ENCODE data around the gene CD46.

- TF ChIP-seq CTCF (IDR thresholded peaks at IDR 0.05): no peak
- TF ChIP-seq POLR2A (IDR thresholded peaks at IDR 0.05): no peak
Observed at GRCh38 chr1:207713529-207713928, 38.3 kb upstream of the CD46 start.

All from heart left ventricle (tissue), 13 donors.